Endothelial cell (in vitro differentiated cells): ENCODE results near the gene PDE4D. TPM values are rescaled to one million over a fixed set of nuclear protein-coding genes. Genes with fewer than 3 reads are reported as not detected.

Experiments used
- DNase-seq: peaks from one replicate; pipeline ENCODE4 v3.0.0; 2021; ENCODE audit warnings: low spot score
- H3K27ac Mint-ChIP-seq: one replicate; pipeline ENCODE4 v1.8.0; 2021; ENCODE audit warnings: mixed read lengths, inconsistent platforms; ENCODE audit not compliant: unreplicated experiment
- H3K27me3 Mint-ChIP-seq: one replicate; pipeline ENCODE4 v1.8.0; 2021; ENCODE audit warnings: mild to moderate bottlenecking, moderate library complexity, mixed read lengths, inconsistent platforms; ENCODE audit not compliant: unreplicated experiment
- H3K36me3 Mint-ChIP-seq: one replicate; pipeline ENCODE4 v1.8.0; 2021; ENCODE audit warnings: mild to moderate bottlenecking, low read depth, mixed read lengths, inconsistent platforms; ENCODE audit not compliant: unreplicated experiment
- H3K4me1 Mint-ChIP-seq: one replicate; pipeline ENCODE4 v1.8.0; 2021; ENCODE audit warnings: mild to moderate bottlenecking, mixed read lengths, inconsistent platforms; ENCODE audit not compliant: unreplicated experiment
- H3K4me3 Mint-ChIP-seq: one replicate; pipeline ENCODE4 v1.8.0; 2021; ENCODE audit warnings: mild to moderate bottlenecking, mixed read lengths, inconsistent platforms; ENCODE audit not compliant: unreplicated experiment
- H3K9me3 Mint-ChIP-seq: one replicate; pipeline ENCODE4 v1.8.0; 2021; ENCODE audit warnings: mixed read lengths, inconsistent platforms; ENCODE audit not compliant: unreplicated experiment
- total RNA-seq: library from RNA; stranded (reverse); fragmentation: NEBNext Ultra II Directional; extraction: Animal tissue kit (Norgen Biotek cat#: 25700); gene quantifications from one replicate; pipeline ENCODE4 v1.2.1, GENCODE V29; 2021; ENCODE audit not compliant: unreplicated experiment
- TF ChIP-seq, protein P1 (sequence below): fragments of 200-600 bp; sonication (generic); IDR thresholded peaks from one replicate; pipeline ENCODE4 v1.5.0; 2021; ENCODE audit warnings: antibody characterized with exemption; ENCODE audit not compliant: unreplicated experiment

Gene PDE4D
- total RNA-seq, 1 donor from 2014 or later: 9.4 TPM

GRCh38 chr5:58986281-58986680 lies 907.2 kb downstream of the PDE4D start:
- Mint-ChIP-seq H3K4me1 (no peaks in the 10 kb centered on the region), H3K36me3 (peaks cover 6% of the 10 kb centered on the region), H3K4me3 (no peak overlapping the region), H3K27ac (no peak overlapping the region), H3K27me3 (peaks cover 3% of the 10 kb centered on the region), H3K9me3 (no peaks in the 10 kb centered on the region)
- TF ChIP-seq, protein P1, sequence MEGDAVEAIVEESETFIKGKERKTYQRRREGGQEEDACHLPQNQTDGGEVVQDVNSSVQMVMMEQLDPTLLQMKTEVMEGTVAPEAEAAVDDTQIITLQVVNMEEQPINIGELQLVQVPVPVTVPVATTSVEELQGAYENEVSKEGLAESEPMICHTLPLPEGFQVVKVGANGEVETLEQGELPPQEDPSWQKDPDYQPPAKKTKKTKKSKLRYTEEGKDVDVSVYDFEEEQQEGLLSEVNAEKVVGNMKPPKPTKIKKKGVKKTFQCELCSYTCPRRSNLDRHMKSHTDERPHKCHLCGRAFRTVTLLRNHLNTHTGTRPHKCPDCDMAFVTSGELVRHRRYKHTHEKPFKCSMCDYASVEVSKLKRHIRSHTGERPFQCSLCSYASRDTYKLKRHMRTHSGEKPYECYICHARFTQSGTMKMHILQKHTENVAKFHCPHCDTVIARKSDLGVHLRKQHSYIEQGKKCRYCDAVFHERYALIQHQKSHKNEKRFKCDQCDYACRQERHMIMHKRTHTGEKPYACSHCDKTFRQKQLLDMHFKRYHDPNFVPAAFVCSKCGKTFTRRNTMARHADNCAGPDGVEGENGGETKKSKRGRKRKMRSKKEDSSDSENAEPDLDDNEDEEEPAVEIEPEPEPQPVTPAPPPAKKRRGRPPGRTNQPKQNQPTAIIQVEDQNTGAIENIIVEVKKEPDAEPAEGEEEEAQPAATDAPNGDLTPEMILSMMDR: no peak
- no peak for DNase-seq

- Mint-ChIP-seq H3K4me3 (no peak overlapping the region), H3K4me1 (no peaks in the 10 kb centered on the region), H3K27ac (no peak overlapping the region), H3K27me3 (peaks cover 3% of the 10 kb centered on the region), H3K36me3 (peaks cover 6% of the 10 kb centered on the region), H3K9me3 (no peaks in the 10 kb centered on the region)
- no peak for DNase-seq
- TF ChIP-seq, protein P1: no peak
Measured at GRCh38 chr5:58985759-58986158, 907.8 kb downstream of the PDE4D start.

DNA sequence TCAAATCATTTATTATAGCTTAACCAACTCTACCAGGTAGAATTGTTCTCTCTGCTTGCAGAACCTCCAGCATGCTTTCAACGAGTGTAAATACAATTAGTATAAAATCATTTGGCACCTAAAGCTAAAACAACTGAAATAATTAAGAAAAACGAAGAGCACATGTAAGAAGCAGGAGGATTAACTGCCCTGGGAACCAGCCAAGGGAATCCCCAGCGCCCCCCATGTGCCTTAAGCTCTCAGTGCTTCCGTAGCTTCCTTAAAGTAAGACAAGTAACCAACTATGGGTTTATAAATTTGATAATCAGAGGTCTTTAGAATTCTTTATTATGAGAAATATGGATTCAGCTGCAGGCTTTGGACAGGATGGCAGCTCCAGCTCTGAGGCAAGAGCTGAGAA lies 908.2 kb downstream of the PDE4D start:
- peaks cover 3% of the 10 kb centered on the region for H3K27me3 Mint-ChIP-seq
- no peaks in the 10 kb centered on the region for H3K9me3 Mint-ChIP-seq
- no peak overlapping the region for H3K27ac Mint-ChIP-seq
- no peaks in the 10 kb centered on the region for H3K4me1 Mint-ChIP-seq
- H3K4me3 Mint-ChIP-seq: no peak overlapping the region
- H3K36me3 Mint-ChIP-seq: peaks cover 6% of the 10 kb centered on the region
- DNase-seq: no peak
- TF ChIP-seq, protein P1: no peak

- Mint-ChIP-seq H3K27me3 (peaks cover 3% of the 10 kb centered on the region), H3K4me3 (no peak overlapping the region), H3K36me3 (peaks cover 6% of the 10 kb centered on the region), H3K9me3 (no peaks in the 10 kb centered on the region), H3K27ac (no peak overlapping the region), H3K4me1 (no peaks in the 10 kb centered on the region)
- TF ChIP-seq, protein P1: no peak
- DNase-seq: no peak
Measured at GRCh38 chr5:58983526-58984452, 909.7 kb downstream of the PDE4D start.

GRCh38 chr5:58980890-58981289 lies 912.6 kb downstream of the PDE4D start:
- DNase-seq: no peak
- H3K36me3 Mint-ChIP-seq: peaks cover 6% of the 10 kb centered on the region
- no peak overlapping the region for H3K4me3 Mint-ChIP-seq
- H3K27me3 Mint-ChIP-seq: peaks cover 3% of the 10 kb centered on the region
- TF ChIP-seq, protein P1: no peak
- H3K4me1 Mint-ChIP-seq: no peaks in the 10 kb centered on the region
- no peak overlapping the region for H3K27ac Mint-ChIP-seq
- no peaks in the 10 kb centered on the region for H3K9me3 Mint-ChIP-seq
